Karpas-422 (cell line): ENCODE measurements around the gene WDR5. TPM values are rescaled to one million over a fixed set of nuclear protein-coding genes. Genes with fewer than 3 reads are reported as not detected.

Experiments used
- DNase-seq: peaks from one replicate; pipeline ENCODE4 v3.0.0-alpha.2; 2015
- H2AFZ ChIP-seq: fragments of 200-600 bp; sonication (generic); 2 replicates; pipeline ENCODE4 v1.6.1; 2014; ENCODE audit warnings: antibody characterized with exemption, low read length, mixed read lengths
- H3K27ac ChIP-seq: fragments of 200-600 bp; sonication (generic); 2 replicates; pipeline ENCODE4 v1.5.1; 2014; ENCODE audit warnings: mild to moderate bottlenecking, low read length, moderate library complexity
- H3K27me3 ChIP-seq: fragments of 200-600 bp; sonication (generic); 2 replicates; pipeline ENCODE4 v1.6.1; 2014; ENCODE audit warnings: low read length, mixed read lengths
- H3K36me3 ChIP-seq: fragments of 200-600 bp; sonication (generic); 2 replicates; pipeline ENCODE4 v1.6.1; 2014; ENCODE audit warnings: low read length, mixed read lengths; ENCODE audit not compliant: insufficient read depth
- H3K4me1 ChIP-seq: fragments of 200-600 bp; sonication (generic); 2 replicates; pipeline ENCODE4 v1.6.1; 2014; ENCODE audit warnings: mild to moderate bottlenecking, low read length, mixed read lengths
- H3K4me2 ChIP-seq: fragments of 200-600 bp; sonication (generic); 2 replicates; pipeline ENCODE4 v1.6.1; 2014; ENCODE audit warnings: low read length, low read depth, mild to moderate bottlenecking; ENCODE audit not compliant: poor library complexity, severe bottlenecking
- H3K4me3 ChIP-seq: fragments of 200-600 bp; sonication (generic); 2 replicates; pipeline ENCODE4 v1.5.1; 2014; ENCODE audit warnings: mild to moderate bottlenecking, antibody characterized with exemption, low read length, mixed read lengths
- H3K79me2 ChIP-seq: fragments of 200-600 bp; sonication (generic); 2 replicates; pipeline ENCODE4 v1.6.1; 2014; ENCODE audit warnings: mild to moderate bottlenecking, low read length, mixed read lengths
- H3K9ac ChIP-seq: fragments of 200-600 bp; sonication (generic); 2 replicates; pipeline ENCODE4 v1.6.0; 2014; ENCODE audit warnings: low read length
- H3K9me2 ChIP-seq: fragments of 200-600 bp; sonication (generic), shearing (Covaris generic); replicated peaks from 2 replicates; pipeline ENCODE4 v1.6.0; 2014; ENCODE audit warnings: mild to moderate bottlenecking, low read length, moderate library complexity; ENCODE audit not compliant: insufficient read depth
- H3K9me3 ChIP-seq: fragments of 300-700, 200-600 bp; sonication (generic); 2 replicates; pipeline ENCODE4 v1.6.1; 2014; ENCODE audit warnings: low read length, mixed read lengths
- H4K20me1 ChIP-seq: fragments of 200-600 bp; sonication (generic); 2 replicates; pipeline ENCODE4 v1.6.1; 2014; ENCODE audit warnings: mild to moderate bottlenecking, antibody characterized with exemption, low read length, low read depth; ENCODE audit not compliant: insufficient read depth
- total RNA-seq: library from RNA; depleted of rRNA; stranded (reverse); fragments of >200 nt; shearing (Covaris generic); gene quantifications from 2 replicates; pipeline ENCODE4 v1.2.3, GENCODE V29; 2014; ENCODE audit warnings: low replicate concordance

WDR5 gene
- total RNA-seq, 1 experiment from 2014 or later = 19.6 TPM

DNA sequence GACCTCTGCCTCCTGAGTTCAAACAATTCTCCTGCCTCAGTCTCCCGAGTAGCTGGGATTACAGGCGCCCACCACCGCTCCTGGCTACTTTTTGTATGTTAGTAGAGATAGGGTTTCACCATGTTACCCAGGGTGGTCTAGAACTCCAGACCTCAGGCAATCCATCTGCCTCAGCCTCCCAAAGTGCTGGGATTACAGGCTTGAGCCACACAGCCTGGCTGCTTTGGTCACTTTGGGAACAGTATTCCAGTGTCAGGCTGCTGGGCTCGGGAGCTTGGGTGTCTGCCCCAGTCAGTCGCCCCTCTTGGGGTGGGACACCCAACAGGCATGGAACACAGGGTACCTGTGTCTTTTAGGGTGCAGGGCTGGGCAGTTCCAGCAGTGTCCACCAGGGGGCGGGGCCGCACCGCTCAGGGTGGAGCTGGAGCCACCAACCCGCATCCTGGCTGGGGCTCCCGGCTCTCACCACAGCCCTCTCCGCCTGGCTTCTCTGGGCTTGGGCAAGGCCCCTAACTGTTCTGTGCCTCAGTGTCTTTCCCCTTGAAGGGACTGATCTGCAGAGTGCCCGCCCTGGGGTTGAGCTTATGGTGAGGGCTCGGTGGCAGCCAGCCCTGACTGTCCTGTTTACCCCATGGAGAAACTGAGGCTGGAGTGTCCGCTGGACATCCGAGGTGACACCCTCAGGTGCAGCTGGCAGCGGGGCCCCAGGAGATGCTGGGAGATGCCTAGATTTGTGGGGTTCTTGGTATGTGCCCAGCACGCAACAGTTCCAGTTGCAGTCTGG is 34.8 kb downstream of the WDR5 start:
- no peak for DNase-seq
- Histone ChIP-seq H3K27me3 (no peaks in the 10 kb centered on the region), H3K27ac (no peak overlapping the region), H3K4me1 (peaks cover 19% of the 10 kb centered on the region), H2AFZ (no peak overlapping the region), H3K79me2 (0 out of 2 replicates have a peak, but pooled peaks cover under 1% of the 10 kb centered on the region), H3K9ac (no peak overlapping the region), H4K20me1 (no peaks in the 10 kb centered on the region), H3K4me2 (no peak overlapping the region), H3K36me3 (no peaks in the 10 kb centered on the region), H3K9me3 (no peaks in the 10 kb centered on the region; the same call in 1 of the 2 replicates), H3K4me3 (no peak overlapping the region), H3K9me2 (no peaks in the 10 kb centered on the region)

DNA sequence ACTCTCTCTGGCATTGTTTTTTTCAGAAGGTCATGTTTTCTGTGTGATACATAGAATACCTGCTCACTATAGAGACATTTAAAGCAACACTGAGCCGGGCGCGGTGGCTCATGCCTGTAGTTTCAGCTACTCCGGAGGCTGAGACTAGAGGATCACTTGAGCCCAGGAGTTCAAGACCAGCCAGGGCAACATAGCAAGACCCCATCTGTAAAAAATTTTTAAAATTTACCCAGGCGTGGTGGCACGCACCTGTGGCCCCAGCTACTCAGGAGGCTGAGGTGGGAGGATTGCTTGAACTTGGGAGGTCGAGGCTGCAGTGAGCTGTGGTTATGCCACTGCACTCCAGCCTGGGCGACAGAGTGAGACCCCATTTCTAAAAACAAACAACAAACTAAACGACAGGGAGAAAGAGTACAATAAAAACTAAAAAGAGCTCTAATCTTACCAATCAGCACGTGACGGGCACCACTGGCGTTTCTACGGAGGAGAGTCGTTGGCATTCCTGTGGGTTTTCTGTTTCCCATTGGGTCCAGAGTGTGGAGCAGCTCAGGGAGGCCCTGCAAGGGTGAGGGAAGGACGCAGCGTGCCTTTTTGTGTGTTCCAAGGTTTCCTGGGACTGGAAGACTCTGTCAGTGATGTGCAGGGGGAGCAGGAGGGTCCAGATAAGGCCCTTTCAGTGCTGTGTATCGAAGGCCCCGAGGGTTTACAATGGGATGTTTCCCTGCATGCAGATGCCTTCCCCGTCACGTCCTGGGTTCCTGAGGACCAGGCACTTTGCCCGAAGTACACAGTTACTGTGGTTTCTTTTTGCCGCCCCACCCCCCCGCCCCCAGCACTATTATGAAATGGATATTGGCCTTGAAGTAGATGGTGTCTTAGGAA is 35.7 kb downstream of the WDR5 start:
- Histone ChIP-seq H3K4me3 (no peak overlapping the region), H2AFZ (no peak overlapping the region), H3K9ac (no peak overlapping the region), H3K27me3 (no peaks in the 10 kb centered on the region), H3K36me3 (no peaks in the 10 kb centered on the region), H3K79me2 (no peaks in the 10 kb centered on the region), H3K27ac (no peak overlapping the region), H3K4me2 (no peak overlapping the region), H3K4me1 (peaks cover 19% of the 10 kb centered on the region), H3K9me2 (no peaks in the 10 kb centered on the region), H3K9me3 (no peaks in the 10 kb centered on the region; the same call in 1 of the 2 replicates), H4K20me1 (no peaks in the 10 kb centered on the region)
- DNase-seq = no peak

DNA sequence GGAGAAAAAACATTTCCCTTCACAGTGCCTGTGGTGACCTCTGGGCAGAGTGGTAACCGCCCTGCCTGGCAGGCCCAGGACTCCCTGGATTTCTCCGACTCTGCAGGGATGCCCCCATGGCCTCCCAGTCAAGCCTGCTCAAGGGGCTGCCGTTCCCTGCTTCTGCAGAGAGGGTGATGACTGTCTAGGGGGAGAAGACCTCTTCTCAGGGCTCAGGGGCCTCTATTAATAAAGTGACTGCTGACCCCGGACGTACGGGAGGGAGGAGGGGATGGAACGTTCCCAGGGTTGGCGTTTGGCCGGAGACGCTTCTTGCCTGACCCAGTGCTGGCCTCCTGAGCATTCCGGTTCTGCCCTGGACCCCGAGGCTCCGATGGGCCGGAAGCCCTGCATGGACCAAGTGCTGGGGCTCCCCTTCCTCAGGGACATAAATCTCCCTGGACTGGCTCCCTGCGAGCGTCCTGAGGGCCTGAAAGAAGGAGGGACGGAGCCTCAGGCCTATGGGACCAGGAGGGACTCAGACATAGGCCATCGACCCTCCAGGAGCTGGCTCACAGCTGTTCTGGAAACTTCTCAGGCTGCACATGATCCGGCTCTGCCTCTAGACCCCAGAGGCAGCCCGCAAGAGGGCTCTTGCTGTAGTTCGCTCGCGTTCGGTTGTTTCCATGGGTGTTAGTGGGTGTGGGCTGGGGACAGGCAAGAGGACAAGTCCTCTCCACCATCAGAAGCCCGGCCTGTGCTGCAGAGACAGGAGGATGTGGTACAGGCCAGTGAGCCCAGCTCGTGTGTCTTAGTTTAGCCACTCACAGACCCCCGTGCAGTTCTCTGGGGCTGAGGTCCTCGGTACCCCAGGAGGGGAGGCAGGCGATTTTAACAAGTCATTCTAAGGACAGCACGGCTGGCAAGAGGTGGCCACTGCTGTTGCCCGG is 36.6 kb downstream of the WDR5 start:
- no peak overlapping the region for H3K4me2 ChIP-seq
- no peaks in the 10 kb centered on the region for H3K36me3 ChIP-seq
- peaks cover 19% of the 10 kb centered on the region for H3K4me1 ChIP-seq
- no peaks in the 10 kb centered on the region for H3K79me2 ChIP-seq
- no peaks in the 10 kb centered on the region for H3K9me2 ChIP-seq
- DNase-seq = no peak
- H2AFZ ChIP-seq = no peak overlapping the region
- H3K4me3 ChIP-seq = no peak overlapping the region
- no peak overlapping the region for H3K9ac ChIP-seq
- no peak overlapping the region for H3K27ac ChIP-seq
- H3K27me3 ChIP-seq = no peaks in the 10 kb centered on the region
- H4K20me1 ChIP-seq = no peaks in the 10 kb centered on the region
- no peaks in the 10 kb centered on the region; the same call in 1 of the 2 replicates for H3K9me3 ChIP-seq

DNA sequence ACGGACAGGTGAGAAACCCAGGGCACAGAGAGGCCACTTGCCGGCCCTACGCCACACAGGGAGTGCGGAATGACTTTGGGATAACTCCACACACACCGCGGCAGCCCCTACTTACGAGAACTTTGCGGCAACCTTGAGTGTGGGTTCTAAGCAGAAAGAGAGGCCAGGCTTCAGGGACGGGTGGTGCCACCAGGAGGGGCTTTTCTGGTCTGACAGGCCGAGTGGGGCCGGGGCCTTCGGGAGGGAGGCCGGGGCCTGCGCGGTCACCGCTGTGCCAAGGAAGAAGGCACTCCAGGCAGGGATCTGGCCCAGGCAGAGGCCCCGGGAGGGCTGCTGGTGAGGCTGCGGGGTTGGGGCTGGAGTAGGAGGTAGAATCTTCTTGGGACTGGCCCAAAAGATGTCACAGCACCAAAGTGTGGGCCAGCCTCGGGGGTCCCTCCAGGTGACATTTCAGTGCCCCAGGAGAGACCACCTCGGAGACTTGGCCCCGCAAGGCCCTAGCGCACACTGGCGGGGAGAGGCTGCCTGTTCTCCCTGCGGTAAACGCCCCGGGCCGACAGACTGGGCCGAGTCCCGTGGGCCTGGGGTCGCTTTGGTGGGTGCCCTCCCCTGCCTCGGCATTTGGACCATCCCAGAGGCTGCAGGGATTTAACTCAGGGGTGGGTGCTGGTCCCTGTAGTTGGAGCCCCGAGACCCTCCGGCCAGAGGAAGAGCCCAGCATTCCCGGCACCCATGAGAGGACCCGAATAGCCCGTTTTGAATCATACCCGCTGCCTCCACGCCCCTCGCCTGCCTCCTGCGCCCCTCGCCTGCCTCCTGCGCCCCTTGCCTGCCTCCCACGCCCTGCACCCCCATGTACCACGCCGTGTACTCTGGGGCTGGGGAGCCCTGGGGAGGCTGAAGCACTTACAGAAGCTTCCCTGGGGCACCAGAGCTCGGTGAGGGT is 37.5 kb downstream of the WDR5 start:
- Histone ChIP-seq H3K9ac (peak overlapping the region; percentile 29; the same call in 1 of the 2 replicates), H2AFZ (0 out of 2 replicates have a peak overlapping the region, but pooled peaks have one; percentile 18), H3K79me2 (no peaks in the 10 kb centered on the region), H3K27ac (no peak overlapping the region), H3K4me3 (no peak overlapping the region), H3K9me2 (no peaks in the 10 kb centered on the region), H3K4me2 (peak overlapping the region; percentile 56), H3K9me3 (no peaks in the 10 kb centered on the region; the same call in 1 of the 2 replicates), H4K20me1 (no peaks in the 10 kb centered on the region), H3K27me3 (no peaks in the 10 kb centered on the region), H3K36me3 (no peaks in the 10 kb centered on the region), H3K4me1 (peaks cover 19% of the 10 kb centered on the region)
- DNase-seq = no peak

DNA sequence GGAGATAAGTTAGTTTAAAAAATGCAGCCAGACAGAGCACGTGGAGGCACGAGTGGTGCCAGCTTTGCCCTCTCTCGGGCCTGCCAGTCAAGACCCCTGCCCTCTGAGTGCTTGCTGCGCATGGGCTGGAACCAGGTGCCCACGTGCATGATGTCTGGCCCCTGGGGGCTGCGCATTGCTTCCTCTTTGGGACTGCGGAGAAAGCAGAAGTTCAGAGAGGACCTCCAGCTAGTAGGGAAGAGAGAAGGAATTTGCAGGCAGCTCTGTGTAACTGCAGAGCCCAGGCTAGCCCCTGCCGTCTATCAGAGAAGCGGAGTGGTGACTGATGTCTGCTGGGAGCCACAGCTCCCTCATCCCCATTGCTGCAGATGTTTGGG is 38.2 kb downstream of the WDR5 start:
- no peaks in the 10 kb centered on the region; the same call in 1 of the 2 replicates for H3K9me3 ChIP-seq
- H3K27me3 ChIP-seq = no peaks in the 10 kb centered on the region
- H3K79me2 ChIP-seq = no peaks in the 10 kb centered on the region
- H3K9ac ChIP-seq = peak overlapping the region; percentile 29
- H3K9me2 ChIP-seq = no peaks in the 10 kb centered on the region
- 0 out of 2 replicates have a peak overlapping the region, but pooled peaks have one; percentile 18 for H2AFZ ChIP-seq
- peak; percentile 89 for DNase-seq
- peak overlapping the region; percentile 56 for H3K4me2 ChIP-seq
- H3K36me3 ChIP-seq = no peaks in the 10 kb centered on the region
- peaks cover 19% of the 10 kb centered on the region for H3K4me1 ChIP-seq
- no peaks in the 10 kb centered on the region for H4K20me1 ChIP-seq
- H3K27ac ChIP-seq = no peak overlapping the region
- peak overlapping the region; percentile 39; the same call in 1 of the 2 replicates for H3K4me3 ChIP-seq

DNA sequence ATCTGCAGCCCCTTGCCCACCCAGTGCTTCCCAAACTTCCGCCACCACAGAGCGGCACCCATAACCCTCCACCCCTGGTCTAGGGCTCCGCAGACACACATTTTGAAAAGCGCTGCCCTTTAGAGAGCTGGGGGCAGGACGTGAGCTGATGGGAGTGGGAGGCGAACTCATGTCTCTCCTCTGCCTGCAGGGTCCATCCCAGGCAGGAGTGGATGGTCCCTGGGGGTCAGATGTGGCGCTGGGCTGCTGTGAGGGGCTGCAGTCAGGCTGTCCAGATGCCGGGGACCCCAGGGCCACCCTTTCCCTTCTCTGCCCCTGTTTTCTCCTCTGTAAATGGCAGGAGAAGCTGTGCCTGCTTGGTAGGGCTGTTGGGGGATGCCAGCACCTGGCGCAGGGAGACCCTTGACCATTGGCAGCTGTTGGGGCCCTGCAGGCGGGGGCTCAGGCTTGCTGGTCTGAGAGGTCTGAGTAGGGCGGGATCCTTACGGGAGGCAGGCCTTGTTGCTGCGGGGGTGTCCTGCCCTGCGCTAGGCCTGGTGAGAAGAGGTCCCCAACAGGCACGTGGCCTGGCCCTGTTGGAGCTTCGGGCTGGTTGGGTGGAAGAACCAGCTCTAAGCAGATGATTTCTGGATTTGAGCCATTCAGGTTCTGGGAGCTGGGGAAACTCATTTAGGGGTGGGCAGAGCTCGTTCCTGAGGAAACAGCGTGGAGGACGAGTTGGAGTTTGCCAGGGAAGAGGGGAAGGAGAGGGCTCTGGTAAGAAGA is 38.8 kb downstream of the WDR5 start:
- peaks cover 19% of the 10 kb centered on the region for H3K4me1 ChIP-seq
- H3K27ac ChIP-seq = no peak overlapping the region
- H3K27me3 ChIP-seq = no peaks in the 10 kb centered on the region
- H3K9ac ChIP-seq = peak overlapping the region; percentile 29
- no peaks in the 10 kb centered on the region for H3K79me2 ChIP-seq
- no peaks in the 10 kb centered on the region for H3K9me2 ChIP-seq
- H3K4me3 ChIP-seq = peak overlapping the region; percentile 39; the same call in 1 of the 2 replicates
- H2AFZ ChIP-seq = 0 out of 2 replicates have a peak overlapping the region, but pooled peaks have one; percentile 18
- no peaks in the 10 kb centered on the region for H3K36me3 ChIP-seq
- H3K4me2 ChIP-seq = peak overlapping the region; percentile 56
- no peaks in the 10 kb centered on the region for H4K20me1 ChIP-seq
- DNase-seq = peak; percentile 53
- H3K9me3 ChIP-seq = no peaks in the 10 kb centered on the region
